HCT116 (cell line): ENCODE measurements around the gene FARP1. TPM values are rescaled to one million over a fixed set of nuclear protein-coding genes. Genes with fewer than 3 reads are reported as not detected.

Experiments
- ATAC-seq: fragments of 200-7000 bp; cut with Tn5 transposase; 2 replicates; pipeline ENCODE4 v1.9.1; 2020; ENCODE audit warnings: mild to moderate bottlenecking, moderate library complexity
- BruUV-seq: library from RNA; stranded (reverse); fragments of 400-500 nt; replicated peaks from 2 replicates; lab custom pipeline; 2021; lab: Mats Ljungman, UMichigan
- CTCF ChIA-PET: fragments of 300-600 bp; sonication (Branson Sonifier 250); formaldehyde crosslinking; loops from one replicate; lab custom pipeline; 2021; ENCODE audit warnings: antibody characterized with exemption; lab: Charles Lee
- POLR2A ChIA-PET: fragments of 300-600, 350-600 bp; sonication (Branson Sonifier 250); formaldehyde crosslinking; loops from one replicate; lab custom pipeline; 2021; ENCODE audit warnings: antibody characterized with exemption; lab: Charles Lee
- RAD21 ChIA-PET, 2 experiments: fragments of 300-600 bp; sonication (Branson Sonifier 250); formaldehyde crosslinking; loops; one replicate each; lab custom pipeline; 2023; ENCODE audit warnings: low total read pairs in 2 of 2; ENCODE audit not compliant: uncharacterized antibody in 2 of 2, unreplicated experiment in 2 of 2, low non-redundant PET in 1 of 2; lab: Charles Lee
- DNase-seq: peaks from one replicate; pipeline ENCODE4 v3.0.0-alpha.2; 2010; ENCODE audit warnings: low read depth, low spot score
- H2AFZ ChIP-seq: fragments of 200-600 bp; shearing (Covaris generic), sonication (generic); 2 replicates; pipeline ENCODE4 v1.6.1; 2017; ENCODE audit warnings: low read depth, mixed run types, mixed read lengths, antibody characterized with exemption, low read length; ENCODE audit not compliant: poor library complexity, severe bottlenecking
- H3K27ac ChIP-seq: 2 replicates; pipeline ENCODE4 v1.5.1; 2012; ENCODE audit warnings: low read depth, low read length
- H3K27me3 ChIP-seq: fragments of 200-600 bp; sonication (generic); 2 replicates; pipeline ENCODE4 v1.6.1; 2016; ENCODE audit warnings: mixed run types, low read length, mixed read lengths; ENCODE audit not compliant: insufficient read depth
- H3K36me3 ChIP-seq, 2 experiments: fragments of 200-500 bp in 1 of 2; fragments of 200-600 bp in 1 of 2; sonication (Bioruptor generic) in 1 of 2; sonication (generic) in 1 of 2; 2 replicates each; pipeline versions ENCODE4 v1.5.1 to v1.6.1; 2014 to 2016; ENCODE audit warnings: low read length in 2 of 2, inconsistent platforms in 1 of 2, mixed read lengths in 1 of 2, mixed run types in 1 of 2; ENCODE audit not compliant: insufficient read depth in 2 of 2, control insufficient read depth in 1 of 2
- H3K4me1 ChIP-seq, 2 experiments: fragments of 200-600 bp in 1 of 2; sonication (generic) in 1 of 2; 2 replicates each; pipeline versions ENCODE4 v1.5.1 to v1.6.1; 2012 to 2017; ENCODE audit warnings: low read length in 2 of 2, inconsistent platforms in 1 of 2, mild to moderate bottlenecking in 1 of 2, mixed read lengths in 1 of 2, mixed run types in 1 of 2, moderate library complexity in 1 of 2; ENCODE audit not compliant: insufficient read depth in 2 of 2, control insufficient read depth in 1 of 2
- H3K4me2 ChIP-seq: fragments of 200-600 bp; sonication (generic); 2 replicates; pipeline ENCODE4 v1.6.1; 2017; ENCODE audit warnings: mixed run types, low read length, mixed read lengths
- H3K4me3 ChIP-seq, 2 experiments: fragments of 200-600 bp in 1 of 2; sonication (generic) in 1 of 2; replicated peaks in 1 of 2; 2 replicates each; pipeline ENCODE4 v1.5.1; 2011 to 2016; ENCODE audit warnings: low read length in 2 of 2, control low read depth in 1 of 2, low read depth in 1 of 2, mild to moderate bottlenecking in 1 of 2, mixed read lengths in 1 of 2, mixed run types in 1 of 2
- H3K79me2 ChIP-seq: fragments of 200-600 bp; sonication (generic); 2 replicates; pipeline ENCODE4 v1.6.1; 2017; ENCODE audit warnings: mild to moderate bottlenecking, mixed run types, low read length, moderate library complexity, mixed read lengths; ENCODE audit not compliant: insufficient read depth
- H3K9ac ChIP-seq: fragments of 200-600 bp; sonication (generic); 2 replicates; pipeline ENCODE4 v1.6.1; 2016; ENCODE audit warnings: low read length, mixed read lengths
- H3K9me2 ChIP-seq: fragments of 200-600 bp; sonication (generic), shearing (Covaris generic); 2 replicates; pipeline ENCODE4 v1.6.1; 2017; ENCODE audit warnings: mixed run types, mild to moderate bottlenecking, moderate library complexity; ENCODE audit not compliant: insufficient read depth
- H3K9me3 ChIP-seq, 2 experiments: fragments of 200-500 bp in 1 of 2; fragments of 200-600 bp in 1 of 2; sonication (Bioruptor generic) in 1 of 2; sonication (generic) in 1 of 2; 2 replicates each; pipeline ENCODE4 v1.6.1; 2014 to 2017; ENCODE audit warnings: low read length in 2 of 2, mixed read lengths in 2 of 2, inconsistent platforms in 1 of 2, low read depth in 1 of 2, mild to moderate bottlenecking in 1 of 2, mixed run types in 1 of 2, moderate library complexity in 1 of 2; ENCODE audit not compliant: control insufficient read depth in 1 of 2, insufficient read depth in 1 of 2
- H4K20me1 ChIP-seq: fragments of 200-600 bp; sonication (generic), shearing (Covaris generic); 2 replicates; pipeline ENCODE4 v1.6.1; 2017; ENCODE audit warnings: mixed run types, mild to moderate bottlenecking, moderate library complexity; ENCODE audit not compliant: insufficient read depth
- CBX3 ChIP-seq: IDR thresholded peaks from 2 replicates; pipeline ENCODE4 v1.6.1; 2012; ENCODE audit warnings: low read depth
- EGR1 ChIP-seq: IDR thresholded peaks from 2 replicates; pipeline ENCODE4 v1.6.1; 2012; ENCODE audit warnings: low read depth
- EZH2 ChIP-seq: fragments of 200-600 bp; sonication (generic); IDR thresholded peaks from 2 replicates; pipeline ENCODE4 v1.6.1; 2017; ENCODE audit warnings: antibody characterized with exemption, mixed run types
- EZH2phosphoT487 ChIP-seq: fragments of 200-600 bp; IDR thresholded peaks from 2 replicates; pipeline ENCODE4 v1.6.1; 2018; ENCODE audit warnings: antibody characterized with exemption, borderline replicate concordance
- JUND ChIP-seq: IDR thresholded peaks from 2 replicates; pipeline ENCODE4 v1.6.1; 2012
- MAX ChIP-seq: IDR thresholded peaks from 2 replicates; pipeline ENCODE4 v1.6.1; 2012
- POLR2A ChIP-seq: IDR thresholded peaks from 2 replicates; pipeline ENCODE4 v1.7.0; 2011; ENCODE audit warnings: borderline replicate concordance; ENCODE audit not compliant: insufficient read depth, insufficient read length; ENCODE audit errors: extremely low read depth
- RAD21 ChIP-seq: IDR thresholded peaks from 2 replicates; pipeline ENCODE4 v1.6.1; 2012; ENCODE audit warnings: low read depth, mild to moderate bottlenecking
- SIN3A ChIP-seq: IDR thresholded peaks from 2 replicates; pipeline ENCODE4 v1.6.1; 2012; ENCODE audit warnings: low read depth
- SP1 ChIP-seq: IDR thresholded peaks from 2 replicates; pipeline ENCODE4 v1.6.1; 2012; ENCODE audit warnings: low read depth
- SRF ChIP-seq: IDR thresholded peaks from 2 replicates; pipeline ENCODE4 v1.6.1; 2012; ENCODE audit warnings: low read depth
- TCF7L2 ChIP-seq: IDR thresholded peaks from 2 replicates; pipeline ENCODE4 v1.7.0; 2011; ENCODE audit warnings: borderline replicate concordance, inconsistent platforms; ENCODE audit not compliant: insufficient read depth, insufficient read length; ENCODE audit errors: extremely low read depth
- YY1 ChIP-seq: IDR thresholded peaks from 2 replicates; pipeline ENCODE4 v1.6.1; 2011; ENCODE audit warnings: low read length, low read depth, moderate library complexity, mild to moderate bottlenecking; ENCODE audit not compliant: insufficient replicate concordance; ENCODE audit errors: extremely low read depth
- ZBTB33 ChIP-seq: IDR thresholded peaks from 2 replicates; pipeline ENCODE4 v1.6.1; 2011; ENCODE audit warnings: mild to moderate bottlenecking, low read length, moderate library complexity; ENCODE audit not compliant: insufficient replicate concordance; ENCODE audit errors: extremely low read depth
- intact Hi-C: fragments of 100-400 bp; cut with micrococcal nuclease; formaldehyde crosslinking; loops from 2 replicates; pipeline ENCODE4 v1.10.0; 2022
- total RNA-seq: library from RNA; stranded (reverse); gene quantifications from one replicate; pipeline ENCODE4 v1.2.1, GENCODE V29; 2021; ENCODE audit not compliant: unreplicated experiment

FARP1 gene
- total RNA-seq, 1 experiment from 2014 or later: 30.5 TPM

- Histone ChIP-seq H3K79me2 (no peaks in the 10 kb centered on the region), H3K4me2 (no peak overlapping the region), H3K9ac (no peak overlapping the region), H3K9me2 (no peaks in the 10 kb centered on the region), H3K36me3 (no peaks in the 10 kb centered on the region), H3K4me3 (no peak overlapping the region), H2AFZ (no peak overlapping the region), H4K20me1 (no peaks in the 10 kb centered on the region), H3K27me3 (no peaks in the 10 kb centered on the region), H3K4me1 (no peaks in the 10 kb centered on the region), H3K9me3 (no peaks in the 10 kb centered on the region), H3K27ac (no peak overlapping the region)
- POLR2A ChIA-PET: no interaction called here
- CTCF ChIA-PET: no interaction called here
- ATAC-seq (no peak), DNase-seq (no peak)
- BruUV-seq: no TSS peak
- intact Hi-C loops: no loop called here
- RAD21 ChIA-PET: no interaction called here
- TF ChIP-seq SIN3A (no peak), TCF7L2 (no peak), MAX (no peak), POLR2A (no peak), CBX3 (no peak), EZH2 (no peak), SP1 (no peak), SRF (no peak), RAD21 (no peak), EGR1 (no peak), ZBTB33 (no peak), JUND (no peak), YY1 (no peak), EZH2phosphoT487 (no peak)
- TF ChIP-seq, all 23 proteins: peak for 0
These were observed 191.8 kb downstream of the FARP1 start for GRCh38 chr13:98334620-98335205.
